Measurements from ENCODE around the gene DPP6. TPM values are rescaled to one million over a fixed set of nuclear protein-coding genes. Genes with fewer than 3 reads are reported as not detected.

Gene DPP6
- total and polyA plus RNA-seq, 2 experiments from 2014 or later, result not detected

DNA sequence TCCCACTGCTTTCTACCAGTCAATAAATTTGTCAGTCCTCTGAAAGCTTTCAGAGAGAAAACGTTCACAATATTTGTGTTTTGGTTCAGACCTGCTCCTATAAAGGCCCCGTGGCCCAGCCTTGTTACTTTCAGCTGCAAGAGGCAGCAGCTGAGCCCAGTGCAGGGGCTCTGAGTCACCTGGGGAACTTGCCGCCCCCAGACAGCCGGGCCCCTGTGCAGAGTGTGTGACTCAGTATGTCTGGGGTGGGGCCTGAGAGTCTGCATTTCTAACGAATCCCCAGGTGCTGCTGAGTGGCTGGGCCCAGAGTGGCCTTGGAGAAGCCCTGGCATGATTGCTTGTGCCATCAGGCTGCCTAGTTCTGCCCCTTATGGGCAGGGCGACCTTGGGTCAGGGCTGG lies 647.2 kb downstream of the DPP6 start (continued):
- TF ChIP-seq ZNF462 (CRISPR knock-in tag; IDR thresholded peaks at IDR 0.05) (no peak), JUNB (IDR thresholded peaks at IDR 0.05; ENCODE audit: unreplicated experiment) (no peak), EZH2 (IDR thresholded peaks at IDR 0.05; ENCODE audit: low read depth, unreplicated experiment) (no peak), POLR2AphosphoS5 (IDR thresholded peaks at IDR 0.05; ENCODE audit: low read depth) (no peak)

DNA sequence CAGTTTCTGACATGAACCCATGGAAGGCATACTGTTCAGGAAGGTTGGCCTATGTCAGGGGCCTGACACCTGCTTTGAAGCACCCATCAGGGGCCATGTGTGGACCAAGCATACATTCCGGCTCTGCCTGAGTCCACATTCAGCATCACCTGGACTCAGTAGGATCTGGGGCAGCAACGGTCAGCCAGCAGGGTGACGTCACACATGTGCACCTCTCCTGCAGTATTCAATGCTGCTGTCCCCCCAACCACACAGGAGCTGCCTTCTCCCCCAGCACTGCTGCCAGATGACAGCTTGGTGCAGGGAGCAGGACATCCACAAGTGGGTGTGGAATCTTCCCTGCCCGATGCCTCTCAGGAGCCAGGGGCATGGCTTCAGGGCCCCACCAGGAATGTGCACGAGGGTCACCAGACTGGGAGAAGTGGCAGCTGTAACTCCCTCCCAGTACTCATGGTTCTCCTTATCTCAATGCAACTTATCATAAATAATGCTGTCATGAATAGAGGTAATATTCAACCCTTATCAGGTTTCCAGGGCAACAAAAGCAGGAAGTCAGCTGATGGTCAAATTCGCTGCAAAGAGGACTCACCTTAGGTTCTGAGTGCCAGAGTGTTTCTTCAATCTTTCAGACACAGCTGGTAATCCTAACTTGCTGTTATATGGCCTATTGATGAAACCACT lies 657.8 kb downstream of the DPP6 start:
- no peak for DNase-seq (ENCODE audit: low spot score)
- H2AFZ ChIP-seq, result no peak overlapping the region
- no peaks in the 10 kb centered on the region for H3F3A ChIP-seq (replicated peaks; ENCODE audit: low read depth)
- H3K4me1 ChIP-seq (ENCODE audit: insufficient read depth), result no peaks in the 10 kb centered on the region
- Mint-ChIP-seq H3K4me3 (no peak overlapping the region), H3K27ac (no peak overlapping the region), H3K4me1 (no peaks in the 10 kb centered on the region), H3K9me3 (peaks cover 58% of the 10 kb centered on the region), H3K27me3 (ENCODE audit: insufficient read depth, low read depth, poor library complexity) (no peaks in the 10 kb centered on the region), H3K36me3 (ENCODE audit: low read depth) (peaks cover 19% of the 10 kb centered on the region)
- H3K4me2 ChIP-seq, result no peak overlapping the region
- no peak overlapping the region for H3K4me3 ChIP-seq
- H3K36me3 ChIP-seq (ENCODE audit: insufficient read depth), result no peaks in the 10 kb centered on the region; the same call in 1 of the 2 replicates
- H3K27ac ChIP-seq (ENCODE audit: low read depth), result no peak overlapping the region
- no peaks in the 10 kb centered on the region for H3K79me2 ChIP-seq (replicated peaks; ENCODE audit: insufficient read depth)
- ATAC-seq, result no peak
- H3K9me2 ChIP-seq (ENCODE audit: insufficient read depth), result no peaks in the 10 kb centered on the region
- no peaks in the 10 kb centered on the region for H3K27me3 ChIP-seq (ENCODE audit: insufficient read depth)
- H4K20me1 ChIP-seq (replicated peaks; ENCODE audit: insufficient read depth), result no peaks in the 10 kb centered on the region
- TF ChIP-seq EZH2phosphoT487 (IDR thresholded peaks at IDR 0.05; ENCODE audit: unreplicated experiment) (no peak), ZNF331 (CRISPR knock-in tag; IDR thresholded peaks at IDR 0.05; ENCODE audit: low read depth) (no peak), ZNF114 (CRISPR knock-in tag; IDR thresholded peaks at IDR 0.05) (no peak), CREB1 (CRISPR knock-in tag; IDR thresholded peaks at IDR 0.05; ENCODE audit: low read depth) (no peak), JUNB (IDR thresholded peaks at IDR 0.05; ENCODE audit: unreplicated experiment) (no peak), CTCF (conservative IDR thresholded peaks at IDR 0.05; ENCODE audit: low read depth in 2 of 2) (no peak), STAT1 (IDR thresholded peaks at IDR 0.05; ENCODE audit: unreplicated experiment) (no peak), POLR2AphosphoS5 (IDR thresholded peaks at IDR 0.05; ENCODE audit: low read depth) (no peak)
- TF ChIP-seq, protein P1, sequence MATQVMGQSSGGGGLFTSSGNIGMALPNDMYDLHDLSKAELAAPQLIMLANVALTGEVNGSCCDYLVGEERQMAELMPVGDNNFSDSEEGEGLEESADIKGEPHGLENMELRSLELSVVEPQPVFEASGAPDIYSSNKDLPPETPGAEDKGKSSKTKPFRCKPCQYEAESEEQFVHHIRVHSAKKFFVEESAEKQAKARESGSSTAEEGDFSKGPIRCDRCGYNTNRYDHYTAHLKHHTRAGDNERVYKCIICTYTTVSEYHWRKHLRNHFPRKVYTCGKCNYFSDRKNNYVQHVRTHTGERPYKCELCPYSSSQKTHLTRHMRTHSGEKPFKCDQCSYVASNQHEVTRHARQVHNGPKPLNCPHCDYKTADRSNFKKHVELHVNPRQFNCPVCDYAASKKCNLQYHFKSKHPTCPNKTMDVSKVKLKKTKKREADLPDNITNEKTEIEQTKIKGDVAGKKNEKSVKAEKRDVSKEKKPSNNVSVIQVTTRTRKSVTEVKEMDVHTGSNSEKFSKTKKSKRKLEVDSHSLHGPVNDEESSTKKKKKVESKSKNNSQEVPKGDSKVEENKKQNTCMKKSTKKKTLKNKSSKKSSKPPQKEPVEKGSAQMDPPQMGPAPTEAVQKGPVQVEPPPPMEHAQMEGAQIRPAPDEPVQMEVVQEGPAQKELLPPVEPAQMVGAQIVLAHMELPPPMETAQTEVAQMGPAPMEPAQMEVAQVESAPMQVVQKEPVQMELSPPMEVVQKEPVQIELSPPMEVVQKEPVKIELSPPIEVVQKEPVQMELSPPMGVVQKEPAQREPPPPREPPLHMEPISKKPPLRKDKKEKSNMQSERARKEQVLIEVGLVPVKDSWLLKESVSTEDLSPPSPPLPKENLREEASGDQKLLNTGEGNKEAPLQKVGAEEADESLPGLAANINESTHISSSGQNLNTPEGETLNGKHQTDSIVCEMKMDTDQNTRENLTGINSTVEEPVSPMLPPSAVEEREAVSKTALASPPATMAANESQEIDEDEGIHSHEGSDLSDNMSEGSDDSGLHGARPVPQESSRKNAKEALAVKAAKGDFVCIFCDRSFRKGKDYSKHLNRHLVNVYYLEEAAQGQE (IDR thresholded peaks at IDR 0.05; ENCODE audit: unreplicated experiment), result no peak
